GM12875 (cell line): ENCODE data around the gene ARID4A.
"Not testable (repeated sequence)": the region's sequence is repeated elsewhere in the genome, so short reads cannot be mapped to it uniquely, and the experiment has no call there.

Source experiments
- H3K4me3 ChIP-seq: one replicate; pipeline ENCODE4 v1.5.1; 2011; ENCODE audit warnings: low read depth, low read length, control low read depth
- TF ChIP-seq, protein P1 (sequence below): IDR thresholded peaks from 2 replicates; pipeline ENCODE4 v1.5.1; 2011; ENCODE audit warnings: low read depth, mild to moderate bottlenecking, control low read depth, inconsistent platforms, low read length, moderate library complexity, borderline replicate concordance; ENCODE audit not compliant: insufficient read depth

The ARID4A gene

DNA sequence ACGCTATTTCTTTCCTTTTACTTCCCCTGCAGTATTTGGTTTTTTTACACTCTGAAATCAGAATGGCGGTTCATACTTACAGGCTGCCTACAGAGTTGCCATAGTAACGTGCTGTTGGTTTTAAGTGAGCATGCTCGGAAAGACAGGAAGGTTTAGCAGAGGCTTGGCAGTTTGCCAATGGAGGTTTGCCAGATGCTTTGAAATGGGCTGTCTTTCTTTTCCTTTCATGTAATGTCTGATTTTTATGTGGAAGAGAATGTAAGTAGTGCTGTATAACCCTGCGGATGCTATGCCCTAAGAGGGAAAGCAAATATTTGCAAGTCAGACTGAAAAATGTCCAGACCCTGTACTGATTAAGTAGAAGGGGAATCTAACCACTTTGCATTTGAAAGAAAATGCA, 32.8 kb downstream of the ARID4A start:
- no peak overlapping the region for H3K4me3 ChIP-seq
- TF ChIP-seq, protein P1, sequence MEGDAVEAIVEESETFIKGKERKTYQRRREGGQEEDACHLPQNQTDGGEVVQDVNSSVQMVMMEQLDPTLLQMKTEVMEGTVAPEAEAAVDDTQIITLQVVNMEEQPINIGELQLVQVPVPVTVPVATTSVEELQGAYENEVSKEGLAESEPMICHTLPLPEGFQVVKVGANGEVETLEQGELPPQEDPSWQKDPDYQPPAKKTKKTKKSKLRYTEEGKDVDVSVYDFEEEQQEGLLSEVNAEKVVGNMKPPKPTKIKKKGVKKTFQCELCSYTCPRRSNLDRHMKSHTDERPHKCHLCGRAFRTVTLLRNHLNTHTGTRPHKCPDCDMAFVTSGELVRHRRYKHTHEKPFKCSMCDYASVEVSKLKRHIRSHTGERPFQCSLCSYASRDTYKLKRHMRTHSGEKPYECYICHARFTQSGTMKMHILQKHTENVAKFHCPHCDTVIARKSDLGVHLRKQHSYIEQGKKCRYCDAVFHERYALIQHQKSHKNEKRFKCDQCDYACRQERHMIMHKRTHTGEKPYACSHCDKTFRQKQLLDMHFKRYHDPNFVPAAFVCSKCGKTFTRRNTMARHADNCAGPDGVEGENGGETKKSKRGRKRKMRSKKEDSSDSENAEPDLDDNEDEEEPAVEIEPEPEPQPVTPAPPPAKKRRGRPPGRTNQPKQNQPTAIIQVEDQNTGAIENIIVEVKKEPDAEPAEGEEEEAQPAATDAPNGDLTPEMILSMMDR = no peak

DNA sequence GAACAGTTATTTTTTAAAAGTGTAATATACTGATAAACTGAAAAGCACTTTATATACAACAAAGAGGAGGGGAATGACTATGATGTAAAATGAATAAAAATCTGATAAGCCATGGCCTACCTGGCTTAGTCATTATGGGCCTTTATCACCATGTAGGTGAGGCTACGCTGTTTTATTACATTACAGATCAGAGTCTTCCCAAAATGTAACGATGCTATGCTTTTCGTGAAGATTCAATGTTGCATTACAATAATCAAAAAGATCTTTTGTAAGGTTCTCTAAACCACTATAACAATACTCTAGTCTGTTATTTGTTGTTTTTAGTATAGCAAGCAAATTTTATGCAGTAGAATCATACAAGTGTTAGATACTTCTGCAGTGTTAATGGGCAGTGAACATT, 34.2 kb downstream of the ARID4A start:
- TF ChIP-seq, protein P1 = no peak
- no peak overlapping the region for H3K4me3 ChIP-seq

DNA sequence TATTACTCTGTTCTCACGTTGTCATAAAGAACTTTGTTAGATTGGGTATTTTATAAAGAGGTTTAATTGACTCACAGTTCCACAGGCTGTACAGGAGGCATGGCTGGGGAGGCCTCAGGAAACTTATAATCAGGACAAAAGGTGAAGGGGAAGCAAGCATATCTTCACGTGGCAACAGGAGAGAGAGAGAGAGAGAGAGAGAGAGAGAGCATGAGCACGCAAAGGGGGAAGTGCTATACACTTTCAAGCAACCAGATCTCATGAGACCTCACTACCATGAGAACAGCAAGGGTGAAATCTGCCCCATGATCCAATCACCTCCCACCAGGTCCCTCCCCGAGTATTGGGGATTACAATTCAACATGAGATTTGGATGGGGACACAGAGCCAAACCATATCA, 41.3 kb downstream of the ARID4A start:
- H3K4me3 ChIP-seq = not testable (repeated sequence)

DNA sequence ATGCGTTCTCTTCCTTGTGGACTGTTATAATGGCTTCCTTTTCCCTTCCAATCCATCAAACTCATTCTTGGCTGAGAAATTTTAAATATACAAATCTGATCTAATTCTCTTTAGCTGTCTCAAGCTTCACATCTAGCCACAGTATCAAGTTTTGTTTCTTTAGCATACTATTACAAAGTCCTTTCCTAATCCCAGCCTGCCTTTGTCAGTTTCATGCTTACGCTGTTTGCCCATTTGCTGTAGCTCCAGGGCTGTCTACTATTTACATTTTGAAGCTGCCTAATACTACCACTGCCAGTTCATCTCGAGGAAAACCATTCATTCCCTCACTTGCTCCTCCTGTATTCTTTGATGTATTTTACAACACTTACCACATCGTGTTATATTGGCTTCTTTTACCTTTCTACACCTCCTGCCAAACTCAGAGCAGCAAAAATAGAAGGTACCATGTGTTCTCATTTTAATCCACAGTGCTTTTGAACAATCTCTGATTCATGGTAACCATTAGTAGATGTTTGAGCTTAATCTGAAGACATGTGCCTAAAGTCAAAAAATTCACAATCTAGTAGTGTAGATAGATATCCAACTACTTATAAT, 42.9 kb downstream of the ARID4A start:
- TF ChIP-seq, protein P1 = no peak

DNA sequence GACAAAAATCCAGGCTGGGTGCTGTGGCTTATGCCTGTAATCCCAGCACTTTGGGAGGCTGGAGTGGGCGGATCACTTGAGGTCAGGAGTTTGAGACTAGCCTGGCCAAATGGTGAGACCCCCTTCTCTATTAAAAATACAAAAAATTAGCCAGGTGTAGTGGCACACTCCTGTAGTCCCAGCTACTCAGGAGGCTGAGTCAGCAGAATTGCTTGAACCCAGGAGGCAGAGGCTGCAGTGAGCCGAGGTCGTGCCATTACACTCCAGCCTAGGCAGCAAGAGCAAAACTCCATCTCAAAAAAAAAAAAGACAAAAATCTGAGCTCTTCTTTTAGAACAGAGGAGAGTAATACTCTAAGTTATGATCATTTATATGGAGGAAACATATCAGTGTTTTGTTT, 45.2 kb downstream of the ARID4A start:
- not testable (repeated sequence) for H3K4me3 ChIP-seq

More for the DNA sequence above, 42.9 kb downstream of the ARID4A start:
- no peak overlapping the region for H3K4me3 ChIP-seq

DNA sequence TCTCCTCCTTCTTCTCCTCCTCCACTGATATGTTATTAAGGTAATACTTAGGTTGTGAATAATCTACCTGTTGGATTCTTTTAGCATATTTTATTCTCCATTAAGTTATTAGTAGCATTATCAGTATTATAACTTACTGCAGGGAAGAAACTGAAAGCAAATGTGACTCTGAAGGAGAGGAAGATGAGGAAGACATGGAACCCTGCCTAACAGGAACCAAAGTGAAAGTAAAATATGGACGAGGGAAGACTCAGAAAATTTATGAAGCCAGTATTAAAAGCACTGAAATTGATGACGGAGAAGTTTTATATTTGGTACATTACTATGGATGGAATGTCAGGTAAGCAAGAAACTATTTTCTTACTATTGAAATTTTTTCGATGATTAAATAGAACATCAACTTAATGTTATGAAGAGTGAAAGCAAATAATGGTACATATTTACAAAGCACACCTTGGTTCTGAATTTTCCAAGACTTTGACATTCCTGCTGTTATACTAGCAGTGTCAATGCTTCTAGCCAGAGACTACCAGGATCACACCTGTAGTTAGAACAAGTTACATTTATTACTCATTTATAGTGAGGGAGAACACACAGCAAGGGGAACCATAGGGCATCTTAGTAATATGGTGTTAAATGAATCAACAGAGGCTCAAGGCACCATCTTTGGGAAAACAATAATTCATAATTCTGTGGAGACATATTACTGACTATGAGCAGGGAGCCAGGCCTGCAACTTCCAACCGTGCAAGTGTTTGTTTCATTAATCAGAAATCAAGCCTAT, 55.4 kb downstream of the ARID4A start:
- TF ChIP-seq, protein P1 = no peak
- no peak overlapping the region for H3K4me3 ChIP-seq

DNA sequence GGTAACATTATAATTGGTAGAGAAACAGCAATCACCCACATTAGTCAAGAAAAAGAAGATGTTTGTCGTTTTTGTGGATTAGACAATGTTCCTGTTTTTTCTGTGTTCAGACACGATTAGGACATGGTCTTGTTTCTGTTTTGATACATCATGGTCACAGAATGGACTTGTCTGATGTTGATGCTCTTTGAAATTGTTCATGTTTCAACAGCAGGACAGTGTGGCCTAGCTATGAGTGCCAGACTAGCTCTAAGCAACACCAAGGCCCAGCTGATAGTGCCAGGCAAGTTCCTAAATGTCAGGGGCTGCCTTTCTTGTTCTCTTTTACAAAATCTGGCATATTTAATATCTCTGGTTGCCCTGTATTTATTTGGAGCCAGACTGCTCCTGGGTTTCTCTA, 56.5 kb downstream of the ARID4A start:
- TF ChIP-seq, protein P1 = no peak
- H3K4me3 ChIP-seq = no peak overlapping the region

DNA sequence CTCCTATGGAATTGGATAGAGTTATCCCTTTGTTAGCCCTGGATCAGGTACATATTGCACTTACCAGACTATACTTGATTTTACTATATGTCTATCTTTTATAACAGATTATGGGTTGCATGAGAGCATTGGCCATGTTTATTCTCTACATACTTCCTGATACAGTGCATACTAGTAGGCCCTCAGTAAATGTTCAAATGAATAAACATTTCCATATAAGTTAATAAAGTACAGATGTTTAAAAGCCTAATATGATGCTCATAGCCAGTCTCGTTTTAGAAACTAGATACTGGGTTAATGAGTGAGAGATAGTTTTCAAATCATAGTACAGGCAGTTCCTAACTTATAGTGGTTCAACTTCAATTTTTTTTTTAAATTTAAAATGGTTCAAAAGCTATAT, 57.9 kb downstream of the ARID4A start:
- no peak overlapping the region for H3K4me3 ChIP-seq
- TF ChIP-seq, protein P1 = no peak

DNA sequence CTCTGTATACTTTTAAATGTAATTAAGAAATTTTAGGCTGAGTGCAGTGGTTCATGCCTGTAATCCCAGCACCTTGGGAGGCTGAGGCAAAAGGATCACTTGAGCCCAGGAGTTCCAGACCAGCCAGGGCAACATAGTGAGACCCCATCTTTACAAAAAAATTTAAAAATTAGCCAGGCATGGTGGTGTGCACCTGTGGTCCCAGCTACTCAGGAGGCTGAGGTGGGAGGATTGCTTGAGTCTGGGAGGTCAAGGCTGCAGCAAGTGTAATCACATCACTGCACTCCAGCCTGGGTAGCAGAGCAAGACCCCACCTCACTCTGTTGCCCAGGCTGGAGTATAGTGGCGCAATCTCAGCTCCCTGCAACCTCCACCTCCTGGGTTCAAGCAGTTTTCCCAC, 63.9 kb downstream of the ARID4A start:
- H3K4me3 ChIP-seq = not testable (repeated sequence)
